Fibroblast of skin of back (primary cell): ENCODE data around the gene LY6G6F. TPM values are rescaled to one million over a fixed set of nuclear protein-coding genes. Genes with fewer than 3 reads are reported as not detected.
A peak's percentile ranks its signal among the peaks of the same experiment; 100 is the strongest.

Experiments used
- DNase-seq: peaks from one replicate; pipeline ENCODE4 v3.0.0-alpha.2; 2013
- polyA plus RNA-seq, 2 experiments: library from polyadenylated mRNA; unstranded; fragments of 120-200 nt; gene quantifications; one replicate each; pipeline ENCODE4 v1.2.1, GENCODE V29; 2013; ENCODE audit not compliant: insufficient read length in 2 of 2

Gene LY6G6F, protein sequence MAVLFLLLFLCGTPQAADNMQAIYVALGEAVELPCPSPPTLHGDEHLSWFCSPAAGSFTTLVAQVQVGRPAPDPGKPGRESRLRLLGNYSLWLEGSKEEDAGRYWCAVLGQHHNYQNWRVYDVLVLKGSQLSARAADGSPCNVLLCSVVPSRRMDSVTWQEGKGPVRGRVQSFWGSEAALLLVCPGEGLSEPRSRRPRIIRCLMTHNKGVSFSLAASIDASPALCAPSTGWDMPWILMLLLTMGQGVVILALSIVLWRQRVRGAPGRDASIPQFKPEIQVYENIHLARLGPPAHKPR
- not detected for polyA plus RNA-seq (2013, experiment 1 of 2; ENCODE audit: insufficient read length)
- not detected for polyA plus RNA-seq (2013, experiment 2 of 2; ENCODE audit: insufficient read length)

DNA sequence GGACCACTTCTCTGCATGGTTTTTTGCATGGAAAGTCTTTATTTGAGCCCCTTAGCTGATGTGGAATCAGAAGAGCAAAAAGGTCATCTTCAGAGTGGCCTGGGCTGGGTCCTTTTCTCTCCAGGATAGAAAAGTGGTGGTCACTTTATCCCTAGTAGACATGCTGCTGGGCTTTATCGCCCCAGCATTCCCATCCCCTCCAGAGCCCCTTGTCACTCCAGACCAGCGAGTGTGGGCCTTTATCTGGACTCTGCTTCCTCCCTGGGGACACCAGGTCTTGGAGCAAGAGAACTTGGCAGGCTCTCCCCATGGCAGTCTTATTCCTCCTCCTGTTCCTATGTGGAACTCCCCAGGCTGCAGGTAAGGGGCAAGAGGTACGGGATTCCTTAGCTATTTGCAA, at the start of gene LY6G6F:
LY6G6F (plus strand) TSS at position 268 of the 400 bp plus-strand sequence; CDS start at position 309, 41 bp downstream.
- DNase-seq, result no peak

DNA sequence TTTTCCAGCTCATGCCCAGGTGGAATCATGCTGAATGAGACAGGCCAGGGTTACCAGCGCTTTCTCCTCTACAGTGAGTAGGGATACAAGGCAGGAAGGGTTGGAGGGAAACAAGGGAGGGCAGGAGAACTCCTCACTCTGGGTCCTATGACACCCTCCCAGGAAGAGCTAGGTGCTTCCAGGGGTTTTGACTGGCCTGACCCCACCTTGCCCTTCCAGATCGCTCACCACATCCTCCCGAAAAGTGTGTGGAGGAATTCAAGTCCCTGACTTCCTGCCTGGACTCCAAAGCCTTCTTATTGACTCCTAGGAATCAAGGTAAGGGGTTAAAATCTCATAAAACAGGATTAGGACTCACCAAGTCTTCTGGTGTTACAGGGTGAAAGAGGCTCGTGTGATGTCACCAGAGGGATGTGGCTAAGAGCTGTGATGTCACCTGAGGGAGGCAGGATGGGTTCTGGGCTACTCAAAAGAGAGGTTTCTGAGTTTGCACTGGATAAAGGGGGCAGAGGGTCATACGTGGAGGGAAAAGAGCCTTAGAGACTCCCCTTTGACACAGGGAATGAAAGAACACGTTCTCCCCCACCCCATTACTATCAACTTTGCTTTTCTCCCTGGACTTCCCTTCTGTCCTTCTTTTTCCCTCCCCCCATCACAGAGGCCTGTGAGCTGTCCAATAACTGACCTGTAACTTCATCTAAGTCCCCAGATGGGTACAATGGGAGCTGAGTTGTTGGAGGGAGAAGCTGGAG, 49.1 kb upstream of the LY6G6F start:
- DNase-seq, result no peak

DNA sequence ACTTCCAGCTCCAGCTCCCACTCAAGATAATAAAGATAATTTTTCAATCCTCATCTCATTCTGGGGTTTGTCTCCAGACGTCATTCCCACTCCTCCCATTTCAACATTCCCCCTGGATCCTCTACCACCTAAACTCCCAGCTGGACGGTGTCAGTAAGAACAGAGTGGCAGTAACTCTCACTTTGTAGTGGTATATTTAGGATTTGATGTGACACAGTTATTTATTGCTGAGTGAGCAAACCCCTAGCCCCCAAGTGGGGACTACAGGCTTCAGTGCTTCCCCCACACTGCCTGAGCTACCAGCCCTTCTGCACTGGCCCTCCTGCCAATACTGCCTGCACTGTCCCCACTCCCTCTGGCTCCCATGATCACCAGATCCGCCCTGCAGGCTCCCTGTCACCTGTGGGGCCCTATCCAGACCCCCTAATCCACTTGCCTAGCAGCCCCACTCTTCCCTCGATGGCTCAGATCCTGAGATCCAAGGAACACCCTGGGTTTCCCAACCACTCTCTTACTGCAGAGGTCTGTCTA, 48.4 kb upstream of the LY6G6F start:
- DNase-seq, result no peak

DNA sequence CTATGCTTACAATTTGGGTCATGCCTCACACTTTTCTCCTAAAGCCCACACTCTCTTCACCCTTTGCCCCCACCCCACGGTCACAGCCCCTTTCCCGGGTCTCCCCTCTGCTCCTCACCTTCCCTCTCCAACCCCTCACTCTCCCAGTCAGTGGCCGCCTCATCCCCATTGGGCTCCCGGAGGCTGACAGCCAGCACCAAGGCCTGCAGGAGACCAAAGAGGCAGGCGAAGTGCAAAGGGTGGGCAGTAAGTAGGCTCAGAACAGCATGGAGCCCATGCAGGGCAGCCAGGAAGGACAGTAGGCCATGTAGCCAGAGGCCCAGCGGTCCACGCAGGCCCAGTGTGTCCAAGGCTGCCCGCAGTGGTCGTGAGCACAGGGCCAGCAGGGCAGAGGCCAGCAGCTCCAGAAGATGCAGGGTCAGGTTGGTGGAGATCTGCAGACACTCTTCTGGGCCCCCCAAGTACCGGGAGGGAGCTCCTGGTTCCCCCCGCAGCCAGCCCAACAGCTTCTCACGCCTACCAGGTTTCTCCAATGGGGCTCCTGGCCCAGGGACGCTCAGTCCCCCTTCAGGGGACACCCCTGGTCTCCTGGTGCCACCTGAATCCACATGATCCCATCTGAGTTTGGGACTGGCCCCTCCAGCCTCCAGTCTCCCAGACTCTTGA, 47.5 kb upstream of the LY6G6F start:
- DNase-seq, result no peak

DNA sequence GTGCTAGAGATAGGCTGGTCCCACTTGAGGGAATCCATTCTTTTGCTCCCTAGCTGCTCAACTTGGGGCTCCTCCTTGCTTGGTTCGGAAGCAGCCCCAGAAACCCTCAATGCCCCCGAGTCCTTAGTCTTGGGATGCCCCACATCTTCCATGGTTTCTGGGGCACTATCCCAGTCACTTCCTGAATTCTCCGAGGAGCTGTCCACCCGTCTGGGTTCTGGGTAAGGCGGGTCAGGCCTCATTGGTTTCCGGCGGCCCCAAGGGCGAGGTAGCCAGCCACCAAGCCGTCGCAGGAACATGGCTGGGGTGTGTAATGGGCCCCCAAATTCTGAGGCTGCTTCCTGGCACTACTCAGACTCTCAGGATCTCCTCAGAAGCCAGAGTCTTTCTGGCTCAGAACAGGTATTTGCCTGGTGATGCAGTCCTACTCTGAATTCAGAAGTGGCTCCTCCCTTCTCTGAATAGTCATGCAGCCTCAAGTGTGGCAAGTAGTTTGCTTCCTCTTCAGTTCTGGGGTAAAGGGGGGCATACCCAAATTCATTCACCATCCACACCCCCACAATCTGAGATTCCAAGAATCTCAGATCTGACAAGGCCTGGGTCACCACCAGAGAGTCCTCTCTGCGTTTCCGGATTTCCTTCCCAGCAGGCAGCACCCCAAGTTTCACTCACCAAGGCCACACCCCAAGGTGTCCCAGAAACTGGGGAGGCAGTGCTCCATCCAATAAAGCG, 46.9 kb upstream of the LY6G6F start:
- DNase-seq, result peak; percentile 23

DNA sequence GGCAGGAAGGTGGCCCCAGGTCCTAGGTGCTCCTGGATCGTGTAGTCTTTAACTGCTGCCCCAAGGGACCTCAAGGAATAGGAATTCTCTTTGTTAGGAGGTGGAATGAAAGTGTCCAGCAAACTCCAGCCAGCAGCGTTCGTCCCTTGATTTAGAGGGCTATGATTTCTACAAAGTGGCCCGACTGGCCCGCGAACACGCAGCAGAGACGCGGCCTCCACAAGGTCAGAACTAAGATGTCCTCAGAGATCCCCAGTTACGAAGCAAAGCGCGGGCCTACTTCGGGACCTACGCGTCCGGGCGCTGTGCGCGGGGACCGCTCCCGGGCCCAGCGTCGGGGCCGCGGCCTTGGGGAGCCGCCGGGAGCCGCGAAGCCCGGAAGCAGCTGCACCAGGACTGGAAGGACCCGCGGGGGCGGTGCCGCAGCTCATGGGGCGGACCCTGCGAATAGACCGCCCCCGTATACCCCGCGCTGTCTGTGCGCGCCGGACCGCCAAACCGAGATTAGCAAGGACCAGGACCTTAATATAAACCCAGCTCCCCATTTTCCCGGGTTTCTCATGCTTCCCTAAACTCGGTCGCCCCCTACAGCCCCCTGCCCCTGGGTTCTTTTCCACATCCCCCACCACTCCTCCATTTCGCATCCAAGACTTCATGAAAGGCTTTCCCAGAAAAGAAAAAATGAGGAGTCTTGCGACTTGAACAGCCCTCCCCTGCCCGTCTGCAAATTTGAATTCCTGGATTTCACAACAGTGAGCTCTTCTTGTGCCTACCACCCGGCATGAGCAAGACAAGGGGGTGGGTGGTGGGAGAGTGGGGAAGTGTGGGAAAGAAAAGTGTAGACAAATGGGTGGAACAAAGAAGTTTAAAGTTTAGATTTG, 46.0 kb upstream of the LY6G6F start, which contains the start of gene C6orf47:
C6orf47 (minus strand) TSS at position 398 of the 881 bp plus-strand sequence. CDS start 831 bp downstream, outside the sequence.
- peak; percentile 80 for DNase-seq

DNA sequence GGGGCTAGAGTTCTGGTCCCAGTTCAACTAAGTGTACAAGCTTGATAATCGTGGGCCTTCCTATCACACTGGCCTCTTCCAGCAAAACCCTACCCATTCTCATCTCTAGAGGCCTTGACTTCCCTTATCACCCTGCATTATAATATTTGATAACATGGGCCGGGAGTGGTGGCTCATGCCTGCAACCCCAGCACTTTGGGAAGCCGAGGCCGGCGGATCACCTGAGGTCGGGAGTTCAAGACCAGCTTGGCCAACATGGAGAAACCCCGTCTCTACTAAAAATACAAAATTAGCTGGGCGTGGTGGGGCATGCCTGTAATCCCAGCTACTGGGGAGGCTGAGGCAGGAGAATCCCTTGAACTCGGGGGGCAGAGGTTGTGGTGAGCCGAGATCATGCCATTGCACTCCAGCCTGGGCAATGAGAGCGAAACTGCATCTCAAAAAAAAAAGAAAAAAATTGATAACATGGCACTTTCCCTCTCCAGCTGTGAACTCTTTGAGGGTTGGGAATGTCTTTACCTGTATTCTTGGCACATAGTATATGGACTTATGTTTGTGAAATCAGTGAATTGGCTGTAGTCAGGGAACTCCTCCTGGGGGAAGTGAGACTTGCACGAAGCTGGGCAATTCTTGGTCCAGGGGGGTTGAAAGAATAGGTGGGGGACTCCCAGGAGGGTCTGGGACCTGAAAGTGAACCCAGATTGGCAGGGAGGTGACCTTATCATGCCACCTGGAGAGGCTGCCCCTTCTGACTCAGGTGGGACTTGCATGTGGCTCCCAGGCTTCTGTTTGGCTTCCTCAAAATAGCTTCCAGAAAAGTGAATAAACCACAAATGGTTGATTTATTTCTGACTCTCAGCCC, 45.2 kb upstream of the LY6G6F start:
- no peak for DNase-seq

DNA sequence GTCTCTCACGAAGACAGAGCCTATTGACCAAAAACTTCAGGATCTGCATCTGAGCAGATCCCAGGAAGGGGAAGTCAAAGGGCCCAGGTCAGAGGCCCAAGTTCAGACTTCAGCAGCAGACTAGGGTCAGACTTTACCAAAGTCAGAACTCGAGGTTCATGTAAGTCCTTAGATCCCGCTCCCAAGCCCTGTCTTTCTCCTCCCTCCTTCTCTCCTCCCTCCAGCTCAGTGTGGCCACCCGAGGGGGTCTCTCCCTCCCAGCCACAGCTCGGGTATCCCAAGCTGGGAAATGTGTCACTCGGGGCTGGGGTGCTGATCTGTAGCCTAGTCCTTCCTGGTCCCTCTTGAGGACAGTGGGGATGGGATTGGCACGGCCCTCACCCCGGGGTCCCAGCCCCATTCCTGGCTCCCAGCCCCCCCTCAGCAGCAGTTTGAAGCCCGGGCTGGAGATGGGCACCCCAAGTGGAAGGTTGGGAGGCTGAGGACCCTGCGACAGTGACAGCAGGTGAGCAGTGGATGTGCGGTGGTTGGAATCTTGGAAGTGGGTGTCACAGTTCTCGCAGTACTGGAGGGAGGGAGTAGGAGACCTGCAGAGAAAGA, 44.4 kb upstream of the LY6G6F start:
- DNase-seq, result no peak

DNA sequence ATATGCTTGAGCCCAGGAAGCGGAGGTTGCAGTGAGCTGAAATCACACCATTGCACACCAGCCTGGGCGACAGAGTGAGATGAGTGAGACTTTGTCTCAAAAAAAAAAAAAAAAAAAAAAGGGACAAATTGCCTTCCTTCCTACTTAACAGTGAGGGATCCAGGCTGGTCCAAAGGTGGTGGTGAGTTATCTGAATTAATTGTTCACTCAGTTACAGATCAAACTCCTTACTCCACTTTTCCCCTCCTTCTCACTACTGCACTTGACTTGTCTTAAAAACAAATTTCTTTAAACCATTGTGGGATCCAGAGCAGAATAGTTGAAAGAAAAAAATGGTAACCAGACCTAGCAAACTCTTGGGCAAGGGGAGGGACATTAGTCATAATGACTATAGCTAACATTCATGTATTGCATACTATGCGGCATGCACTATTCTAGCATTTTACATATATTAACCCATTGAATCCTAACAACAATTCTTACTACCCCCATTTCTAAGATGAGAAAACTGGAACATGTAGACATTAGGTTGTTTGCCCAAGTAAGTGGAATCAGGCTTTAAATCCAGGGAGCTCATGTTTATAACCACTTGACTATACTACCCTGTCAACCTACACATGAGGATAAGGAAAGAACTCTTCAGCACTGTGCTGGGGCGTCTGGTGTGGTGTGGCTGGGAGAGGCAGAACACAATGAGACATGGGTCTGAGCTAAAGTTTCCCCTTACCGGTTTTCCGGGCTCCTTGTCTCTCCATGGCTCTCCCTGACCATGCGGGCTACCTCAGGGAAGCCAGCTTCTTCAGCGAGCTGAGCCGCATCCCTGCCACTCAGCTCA, 43.3 kb upstream of the LY6G6F start:
- DNase-seq, result peak; percentile 60

DNA sequence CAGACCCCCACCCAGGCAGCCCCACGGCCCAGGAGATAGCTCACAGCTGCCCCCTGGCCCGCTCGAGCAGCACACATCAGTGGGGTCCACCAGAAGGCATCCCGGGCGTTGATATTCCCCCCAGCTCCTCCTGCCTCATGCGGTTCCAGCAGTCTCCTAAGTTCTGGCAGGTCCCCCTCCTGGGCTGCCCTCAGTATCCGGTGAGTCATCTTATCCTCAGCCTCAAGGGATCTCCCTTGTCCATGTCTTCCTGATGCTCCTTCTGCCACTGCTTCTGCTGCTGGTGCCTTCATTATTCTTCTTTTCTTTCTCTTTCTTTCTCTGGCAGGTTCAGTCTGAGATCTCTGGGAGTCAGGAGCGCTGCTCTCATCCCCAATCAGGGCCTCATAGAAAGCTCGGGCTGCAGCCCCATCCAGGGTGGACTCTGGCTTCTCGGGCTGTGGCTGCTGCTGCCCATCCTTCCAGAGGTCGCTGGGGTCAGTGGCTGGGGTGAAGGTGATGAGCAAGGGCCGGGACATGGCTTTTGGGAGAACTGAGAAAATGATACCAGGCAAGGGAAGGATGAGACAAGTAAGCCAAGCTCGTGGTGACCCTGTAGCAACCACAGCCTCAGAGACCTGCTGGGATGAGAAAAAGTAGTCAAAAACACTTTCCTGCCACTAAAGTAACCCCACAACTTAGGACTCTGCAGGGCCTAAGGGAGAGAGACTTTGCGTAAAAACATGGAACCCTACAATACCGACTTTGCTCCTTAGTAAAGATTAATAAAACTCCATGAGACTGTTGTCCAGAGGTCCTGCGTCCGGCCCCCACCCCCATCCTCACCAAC, 42.5 kb upstream of the LY6G6F start:
- peak; percentile 91 for DNase-seq

DNA sequence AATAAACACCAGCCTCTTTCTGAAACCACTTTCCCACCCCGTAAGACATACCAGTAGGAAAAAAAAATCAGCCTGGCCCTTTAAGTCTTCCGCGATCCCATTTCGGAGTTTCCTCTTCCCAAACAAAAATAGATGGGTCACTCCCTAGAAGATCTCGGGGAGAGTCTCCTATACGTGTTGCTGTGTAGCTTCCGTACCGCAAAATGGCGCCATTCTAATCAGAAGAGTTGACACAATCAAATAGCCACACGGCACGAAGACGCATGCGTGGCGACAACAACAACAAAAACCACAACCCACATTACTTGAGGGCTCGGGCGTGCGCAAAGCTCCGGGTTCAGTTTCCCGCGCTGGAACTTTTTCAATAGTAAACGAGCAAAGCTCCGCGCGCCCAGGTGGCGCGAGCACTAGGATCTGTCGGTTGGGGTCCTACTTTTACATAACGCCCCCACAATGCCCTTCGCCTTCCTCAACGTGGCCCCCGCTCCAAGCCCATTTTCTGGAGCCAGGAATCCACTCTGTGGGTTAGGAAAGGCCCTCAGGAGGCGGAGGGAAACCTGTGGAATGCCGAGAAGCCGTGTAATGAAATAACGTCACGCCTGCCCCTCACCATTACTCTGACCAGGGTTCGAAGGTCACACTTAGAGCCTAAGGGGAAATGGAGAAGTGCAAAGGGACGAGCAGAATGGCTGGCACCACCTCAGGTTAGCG, 41.7 kb upstream of the LY6G6F start, which contains the start of gene GPANK1:
GPANK1 (minus strand) TSS at position 208 of the 711 bp plus-strand sequence. CDS start 519 bp downstream, outside the sequence.
- peak; percentile 91 for DNase-seq

DNA sequence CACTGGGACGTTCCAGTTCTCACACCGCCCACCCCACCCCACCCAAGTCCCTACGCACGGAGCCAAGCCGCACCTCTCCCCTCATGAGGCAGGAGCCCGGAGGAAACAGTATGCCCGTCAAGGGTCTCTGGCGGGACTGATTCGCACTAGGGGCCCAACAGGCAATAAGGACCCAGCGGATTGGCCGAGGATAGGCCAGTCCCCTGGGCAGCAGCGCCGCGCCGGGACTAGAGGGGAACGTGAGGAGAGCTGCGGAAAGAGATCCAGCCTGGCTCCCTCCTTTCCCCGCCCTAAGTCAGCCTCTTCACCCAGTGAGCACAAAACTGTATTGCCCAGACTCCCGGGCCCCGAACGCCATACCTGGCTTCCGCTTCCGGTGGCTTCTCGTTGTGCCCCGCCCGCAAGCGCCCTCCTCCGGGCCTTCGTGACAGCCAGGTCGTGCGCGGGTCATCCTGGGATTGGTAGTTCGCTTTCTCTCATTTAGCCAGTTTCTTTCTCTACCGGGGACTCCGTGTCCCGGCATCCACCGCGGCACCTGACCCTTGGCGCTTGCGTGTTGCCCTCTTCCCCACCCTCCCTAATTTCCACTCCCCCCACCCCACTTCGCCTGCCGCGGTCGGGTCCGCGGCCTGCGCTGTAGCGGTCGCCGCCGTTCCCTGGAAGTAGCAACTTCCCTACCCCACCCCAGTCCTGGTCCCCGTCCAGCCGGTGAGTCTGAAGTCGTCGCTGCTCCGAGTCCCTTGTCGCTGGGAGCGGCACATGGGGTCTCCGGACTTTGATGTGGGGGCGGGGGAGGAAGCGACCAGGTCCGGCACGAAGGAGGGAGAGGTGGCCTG, 40.9 kb upstream of the LY6G6F start, which contains the start of gene CSNK2B:
CSNK2B (plus strand) TSS at position 580 of the 836 bp plus-strand sequence. CDS start 752 bp downstream, outside the sequence.
- DNase-seq, result peak; percentile 98

DNA sequence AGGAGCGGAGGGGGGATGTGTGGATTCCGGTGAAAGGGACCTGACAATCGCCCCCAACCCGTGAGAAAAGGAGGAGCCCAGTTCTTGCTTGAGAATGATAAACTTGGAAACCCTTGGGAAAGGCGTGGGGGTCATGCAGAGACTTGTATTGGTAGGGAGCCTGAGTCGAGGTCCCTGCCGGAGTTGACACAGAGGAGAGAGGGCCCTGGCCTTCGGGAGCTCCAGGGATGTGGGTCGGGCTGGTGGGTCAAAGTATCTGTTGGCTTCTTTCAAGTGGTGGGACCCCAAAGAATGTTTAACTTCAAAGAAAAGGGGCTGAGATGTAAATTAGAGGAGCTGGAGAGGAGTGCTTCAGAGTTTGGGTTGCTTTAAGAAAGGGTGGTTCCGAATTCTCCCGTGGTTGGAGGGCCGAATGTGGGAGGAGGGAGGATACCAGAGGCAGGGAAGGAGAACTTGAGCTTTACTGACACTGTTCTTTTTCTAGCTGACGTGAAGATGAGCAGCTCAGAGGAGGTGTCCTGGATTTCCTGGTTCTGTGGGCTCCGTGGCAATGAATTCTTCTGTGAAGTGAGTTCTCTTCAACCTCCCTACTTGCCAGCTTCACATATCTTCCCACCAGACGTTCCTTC, 40.2 kb upstream of the LY6G6F start:
- no peak for DNase-seq

DNA sequence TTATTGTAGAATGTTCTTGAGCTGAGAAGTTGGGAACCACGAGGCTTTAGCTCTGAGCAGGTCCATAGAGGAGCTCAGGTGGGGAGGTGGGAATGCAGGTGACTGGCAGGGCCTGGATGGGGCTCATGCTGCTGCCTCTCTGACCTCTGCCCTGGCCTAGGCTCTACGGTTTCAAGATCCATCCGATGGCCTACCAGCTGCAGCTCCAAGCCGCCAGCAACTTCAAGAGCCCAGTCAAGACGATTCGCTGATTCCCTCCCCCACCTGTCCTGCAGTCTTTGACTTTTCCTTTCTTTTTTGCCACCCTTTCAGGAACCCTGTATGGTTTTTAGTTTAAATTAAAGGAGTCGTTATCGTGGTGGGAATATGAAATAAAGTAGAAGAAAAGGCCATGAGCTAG, 37.0 kb upstream of the LY6G6F start, which contains the start of gene LY6G5B:
LY6G5B (plus strand) TSS at position 301 of the 400 bp plus-strand sequence. CDS start 975 bp downstream, outside the sequence.
- no peak for DNase-seq

DNA sequence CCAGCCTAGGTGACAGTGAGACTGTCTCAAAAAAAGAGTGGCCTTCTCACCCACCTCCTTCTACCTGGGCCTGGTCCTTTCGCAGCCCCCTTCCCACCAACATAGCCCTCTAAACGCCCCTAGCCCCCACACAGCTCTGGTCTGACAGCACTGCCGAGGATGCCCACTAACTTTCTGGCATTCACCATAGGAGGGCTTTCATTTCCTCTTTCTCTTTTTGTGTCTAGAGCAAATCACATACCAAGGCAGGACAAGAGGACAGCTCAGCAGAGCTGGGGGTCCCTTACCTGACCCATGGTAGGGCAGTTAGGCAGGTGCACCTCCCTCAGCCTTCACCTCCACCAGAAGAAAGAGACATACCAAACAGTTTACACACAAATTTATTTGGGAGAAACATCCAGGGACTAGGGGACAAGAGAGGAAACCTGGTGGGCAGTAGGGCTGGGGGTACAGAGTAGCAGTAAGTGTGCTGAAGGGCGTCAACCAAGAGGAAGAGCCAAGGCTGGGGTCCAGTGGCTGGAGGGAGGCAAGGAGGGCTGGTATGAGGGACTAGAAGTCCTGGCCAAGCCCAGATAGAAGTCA, 30.3 kb upstream of the LY6G6F start:
- no peak for DNase-seq
